Effector CD4-positive, alpha-beta T cell (primary cell): ENCODE data around the gene FILIP1L.

Source experiments
- DNase-seq: peaks from one replicate; pipeline ENCODE4 v3.0.0-alpha.2; 2020

The FILIP1L gene

GRCh38 chr3:99825004-99825640 lies 289.2 kb downstream of the FILIP1L start:
- DNase-seq = no peak

GRCh38 chr3:99823723-99824711 lies 290.3 kb downstream of the FILIP1L start:
- no peak for DNase-seq

- no peak for DNase-seq
These were observed 295.5 kb downstream of the FILIP1L start for GRCh38 chr3:99818818-99819217.

- DNase-seq = peak; percentile 97
These were observed 296.7 kb downstream of the FILIP1L start, which contains the start of gene CMSS1 for GRCh38 chr3:99817437-99818240. TSS of gene CMSS1 (plus strand) at chr3:99817862.

- no peak for DNase-seq
These were observed 297.3 kb downstream of the FILIP1L start for GRCh38 chr3:99817047-99817436.

GRCh38 chr3:99810403-99810802 lies 303.9 kb downstream of the FILIP1L start:
- DNase-seq = no peak

- DNase-seq = no peak
These were observed 304.7 kb downstream of the FILIP1L start for GRCh38 chr3:99809565-99809964.

- DNase-seq = peak; percentile 46
These were observed 306.0 kb downstream of the FILIP1L start for GRCh38 chr3:99808163-99808794.

- DNase-seq = no peak
These were observed 309.1 kb downstream of the FILIP1L start for GRCh38 chr3:99805160-99805559.

GRCh38 chr3:99803297-99803696 lies 311.0 kb downstream of the FILIP1L start:
- no peak for DNase-seq

GRCh38 chr3:99799422-99799821 lies 314.9 kb downstream of the FILIP1L start:
- DNase-seq = no peak

- no peak for DNase-seq
These were observed 318.7 kb downstream of the FILIP1L start for GRCh38 chr3:99795573-99795972.

- no peak for DNase-seq
These were observed 319.8 kb downstream of the FILIP1L start for GRCh38 chr3:99794485-99794884.

GRCh38 chr3:99789011-99789721 lies 325.1 kb downstream of the FILIP1L start:
- DNase-seq = no peak
